Mammary epithelial cell (primary cell): ENCODE data around the gene SLC48A1.

Source experiments
- EZH2 ChIP-seq: IDR thresholded peaks from 2 replicates; pipeline ENCODE4 v1.6.1; 2012; ENCODE audit warnings: low read length, inconsistent platforms, borderline replicate concordance
- TF ChIP-seq, protein P1 (sequence below), 2 donors: IDR thresholded peaks in 1 of 2; conservative IDR thresholded peaks in 1 of 2; 2 replicates each; pipeline ENCODE4 v1.5.1; 2011 to 2012; ENCODE audit warnings: inconsistent platforms in 2 of 2, low read length in 2 of 2, mild to moderate bottlenecking in 2 of 2, control low read depth in 1 of 2, low read depth in 1 of 2; ENCODE audit not compliant: insufficient read depth in 1 of 2; ENCODE audit errors: extremely low read depth in 1 of 2

DNA sequence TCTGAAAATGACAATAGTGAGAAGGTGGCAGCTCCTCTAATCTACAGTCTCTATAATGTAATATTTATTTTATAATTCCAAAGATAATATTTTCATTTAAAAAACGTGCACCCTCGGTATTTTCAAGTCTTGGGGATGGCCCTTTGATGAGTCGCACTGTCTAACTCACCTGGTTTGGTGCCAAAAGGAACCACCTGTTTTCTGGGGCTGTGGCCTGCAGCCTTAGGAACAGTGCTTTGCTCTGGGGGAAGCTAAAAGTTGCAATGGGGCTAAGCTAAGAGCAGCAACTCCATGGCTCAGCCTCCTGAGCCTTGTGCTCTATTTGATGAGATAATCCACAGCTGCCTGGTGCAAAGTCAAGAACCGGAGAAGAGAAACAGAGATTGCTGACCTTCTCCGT, 41.3 kb upstream of the SLC48A1 start:
- TF ChIP-seq, protein P1, sequence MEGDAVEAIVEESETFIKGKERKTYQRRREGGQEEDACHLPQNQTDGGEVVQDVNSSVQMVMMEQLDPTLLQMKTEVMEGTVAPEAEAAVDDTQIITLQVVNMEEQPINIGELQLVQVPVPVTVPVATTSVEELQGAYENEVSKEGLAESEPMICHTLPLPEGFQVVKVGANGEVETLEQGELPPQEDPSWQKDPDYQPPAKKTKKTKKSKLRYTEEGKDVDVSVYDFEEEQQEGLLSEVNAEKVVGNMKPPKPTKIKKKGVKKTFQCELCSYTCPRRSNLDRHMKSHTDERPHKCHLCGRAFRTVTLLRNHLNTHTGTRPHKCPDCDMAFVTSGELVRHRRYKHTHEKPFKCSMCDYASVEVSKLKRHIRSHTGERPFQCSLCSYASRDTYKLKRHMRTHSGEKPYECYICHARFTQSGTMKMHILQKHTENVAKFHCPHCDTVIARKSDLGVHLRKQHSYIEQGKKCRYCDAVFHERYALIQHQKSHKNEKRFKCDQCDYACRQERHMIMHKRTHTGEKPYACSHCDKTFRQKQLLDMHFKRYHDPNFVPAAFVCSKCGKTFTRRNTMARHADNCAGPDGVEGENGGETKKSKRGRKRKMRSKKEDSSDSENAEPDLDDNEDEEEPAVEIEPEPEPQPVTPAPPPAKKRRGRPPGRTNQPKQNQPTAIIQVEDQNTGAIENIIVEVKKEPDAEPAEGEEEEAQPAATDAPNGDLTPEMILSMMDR (conservative IDR thresholded peaks at IDR 0.05 in 1 of 2, IDR thresholded peaks at IDR 0.05 in 1 of 2; ENCODE audit: extremely low read depth in 1 of 2, insufficient read depth in 1 of 2, low read depth in 1 of 2, low read length in 2 of 2) = no peak
- TF ChIP-seq EZH2 = no peak
